Type B pancreatic cell (in vitro differentiated cells): Measurements from ENCODE around the gene PIGB. TPM values are rescaled to one million over a fixed set of nuclear protein-coding genes. Genes with fewer than 3 reads are reported as not detected.
A peak's percentile ranks its signal among the peaks of the same experiment; 100 is the strongest.

Source experiments
- DNase-seq: peaks from one replicate; pipeline ENCODE4 v3.0.0; 2021; ENCODE audit warnings: mixed read lengths; ENCODE audit not compliant: unreplicated experiment; ENCODE audit errors: extremely low spot score
- H3K27ac Mint-ChIP-seq: 2 replicates; pipeline ENCODE4 v1.8.0; 2021; ENCODE audit warnings: mild to moderate bottlenecking, mixed read lengths
- H3K27me3 Mint-ChIP-seq: 2 replicates; pipeline ENCODE4 v1.8.0; 2021; ENCODE audit warnings: mixed read lengths
- H3K36me3 Mint-ChIP-seq: 2 replicates; pipeline ENCODE4 v1.8.0; 2021; ENCODE audit warnings: mixed read lengths
- H3K4me1 Mint-ChIP-seq: one replicate; pipeline ENCODE4 v1.8.0; 2021; ENCODE audit warnings: mixed read lengths; ENCODE audit not compliant: unreplicated experiment
- H3K4me3 Mint-ChIP-seq: 2 replicates; pipeline ENCODE4 v1.8.0; 2021; ENCODE audit warnings: mild to moderate bottlenecking, mixed read lengths
- H3K9me3 Mint-ChIP-seq: 2 replicates; pipeline ENCODE4 v1.8.0; 2021; ENCODE audit warnings: mixed read lengths
- CTCF ChIP-seq: fragments of 200-600 bp; sonication (generic); conservative IDR thresholded peaks from 2 replicates; pipeline ENCODE4 v1.5.0; 2021; ENCODE audit warnings: antibody characterized with exemption, mild to moderate bottlenecking
- microRNA-seq: library from miRNA; unstranded; fragments of <30 nt; microRNA quantifications from one replicate; pipeline ENCODE4, GENCODE V29; 2020
- total RNA-seq: library from RNA; stranded (reverse); gene quantifications from 2 replicates; pipeline ENCODE4 v1.2.1, GENCODE V29; 2021; ENCODE audit warnings: low replicate concordance

The PIGB gene
- total RNA-seq, 1 donor from 2014 or later: 10.2 TPM

GRCh38 chr15:55402707-55403106, 83.7 kb downstream of the PIGB start:
- H3K4me1 Mint-ChIP-seq: peaks cover 15% of the 10 kb centered on the region
- no peak overlapping the region for H3K4me3 Mint-ChIP-seq
- H3K27ac Mint-ChIP-seq: no peak overlapping the region
- no peak for DNase-seq
- no peak for TF ChIP-seq CTCF
- peaks cover 10% of the 10 kb centered on the region for H3K36me3 Mint-ChIP-seq
- no peaks in the 10 kb centered on the region for H3K9me3 Mint-ChIP-seq
- no peaks in the 10 kb centered on the region for H3K27me3 Mint-ChIP-seq

- peaks cover 17% of the 10 kb centered on the region for H3K4me1 Mint-ChIP-seq
- no peak overlapping the region for H3K4me3 Mint-ChIP-seq
- no peak for TF ChIP-seq CTCF
- DNase-seq: no peak
- H3K27ac Mint-ChIP-seq: peak overlapping the region; percentile 29
- no peaks in the 10 kb centered on the region for H3K27me3 Mint-ChIP-seq
- H3K36me3 Mint-ChIP-seq: peaks cover 4% of the 10 kb centered on the region
- no peaks in the 10 kb centered on the region for H3K9me3 Mint-ChIP-seq
Observed at GRCh38 chr15:55403531-55403930, 84.5 kb downstream of the PIGB start.

Small RNA genes within 50 kb of the gene (microRNA-seq; reads per million reads assigned to microRNA genes)
- gene MIR628: 97.5 reads per million, percentile 63 among the genes with 10 or more reads in this experiment

Other genes starting within 250 kb of the PIGB start
- gene RSL24D1, start 122.3 kb upstream of the PIGB start, total RNA-seq: 65.8 and 68.3 TPM in 2 replicates
- 13.4 and 14.5 TPM in 2 replicates for gene RAB27A, start 29.4 kb upstream of the PIGB start, total RNA-seq
- 10.2 and 11.2 TPM in 2 replicates for gene PIGBOS1, start 99 bp upstream of the PIGB start, total RNA-seq
- gene CCPG1, start 89.1 kb downstream of the PIGB start, total RNA-seq: 26.5 and 31.0 TPM in 2 replicates
- 2.1 and 2.3 TPM in 2 replicates for gene PIERCE2, start 89.3 kb downstream of the PIGB start, total RNA-seq
- gene DNAAF4, start 189.0 kb downstream of the PIGB start, total RNA-seq: 2.6 and 5.4 TPM in 2 replicates